Prostate gland (tissue), 2 donors: ENCODE data around the gene DNAH10.

ENCODE experiments used
- CTCF ChIP-seq, 4 experiments: fragments of 200-600 bp in 2 of 4; fragments of 450-650 bp in 2 of 4; sonication (generic) in 2 of 4; IDR thresholded peaks; 1 replicate in 3 of 4; 2 replicates in 1 of 4; pipeline ENCODE4 v1.5.1; 2016 to 2019; ENCODE audit warnings: antibody characterized with exemption in 4 of 4, mild to moderate bottlenecking in 2 of 4, moderate library complexity in 2 of 4
- POLR2A ChIP-seq: fragments of 450-650 bp; IDR thresholded peaks from one replicate; pipeline ENCODE4 v1.6.1; 2016; ENCODE audit warnings: antibody characterized with exemption, mild to moderate bottlenecking

GRCh38 chr12:123868791-123869190, 106.7 kb downstream of the DNAH10 start:
- TF ChIP-seq CTCF (IDR thresholded peaks at IDR 0.05) (no peak), POLR2A (no peak)
